ENCODE measurements around the gene DCP2. TPM values are rescaled to one million over a fixed set of nuclear protein-coding genes. Genes with fewer than 3 reads are reported as not detected.

Gene DCP2
- total RNA-seq, 1 donor from 2014 or later = 30.8 TPM

DNA sequence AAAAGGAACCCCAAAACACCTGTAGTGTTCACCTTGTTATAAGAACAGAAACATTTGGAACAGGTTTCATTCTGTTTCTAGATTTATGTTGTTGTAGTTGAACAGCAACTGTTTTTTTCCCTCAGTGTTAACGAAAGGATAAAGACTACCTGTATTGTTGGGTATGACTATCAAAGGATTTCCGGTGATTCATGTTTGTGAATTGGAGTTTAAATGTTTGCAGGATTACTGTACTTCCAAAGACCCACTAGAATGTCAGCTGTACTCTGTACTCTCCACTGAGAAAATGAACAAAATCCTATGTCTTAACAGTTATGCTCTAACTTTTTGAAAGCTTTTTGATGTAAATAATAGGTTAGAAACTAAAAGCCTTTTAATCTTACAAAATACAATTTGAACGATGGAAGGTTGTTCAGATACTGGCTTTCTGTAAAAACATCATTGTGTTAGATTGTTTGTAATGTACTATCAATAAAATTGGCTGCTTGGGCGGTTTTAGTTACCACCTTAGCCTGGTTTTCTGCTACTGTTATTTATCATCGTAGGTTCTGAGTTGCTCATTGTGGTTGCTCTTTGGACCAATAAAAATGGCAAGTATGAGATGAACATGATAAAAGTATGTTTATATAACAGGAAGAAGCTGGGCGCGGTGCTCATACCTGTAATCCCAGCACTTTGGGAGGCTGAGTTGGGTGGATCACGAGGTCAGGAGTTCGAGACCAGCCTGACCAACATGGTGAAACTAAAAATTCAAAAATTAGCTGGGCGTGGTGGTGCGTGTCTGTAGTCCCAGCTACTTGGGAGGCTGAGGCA is 44.1 kb downstream of the DCP2 start:
- peak; percentile 83 to 92 for DNase-seq (ENCODE audit: low read depth in 2 of 2)

DNA sequence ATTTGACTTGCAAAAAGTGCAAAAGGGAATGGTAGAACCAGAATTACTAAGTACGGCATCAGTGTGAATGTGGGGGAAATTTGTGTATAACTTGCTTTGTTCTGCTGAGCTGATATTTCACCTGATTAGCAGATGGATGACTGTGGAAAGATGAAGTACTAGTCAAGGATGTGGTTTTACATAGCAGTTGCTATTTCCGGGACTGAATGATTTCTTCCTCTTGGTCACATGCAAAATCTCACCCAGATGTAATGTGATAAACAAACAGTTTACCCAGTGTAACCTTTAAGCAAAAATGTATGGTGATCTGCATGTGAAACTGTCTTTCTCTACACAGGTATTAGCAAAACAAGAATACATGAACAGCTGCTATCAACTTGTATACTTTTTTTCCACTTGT is 46.1 kb downstream of the DCP2 start:
- DNase-seq (ENCODE audit: low read depth in 2 of 2) = peak; percentile 20 to 83

DNA sequence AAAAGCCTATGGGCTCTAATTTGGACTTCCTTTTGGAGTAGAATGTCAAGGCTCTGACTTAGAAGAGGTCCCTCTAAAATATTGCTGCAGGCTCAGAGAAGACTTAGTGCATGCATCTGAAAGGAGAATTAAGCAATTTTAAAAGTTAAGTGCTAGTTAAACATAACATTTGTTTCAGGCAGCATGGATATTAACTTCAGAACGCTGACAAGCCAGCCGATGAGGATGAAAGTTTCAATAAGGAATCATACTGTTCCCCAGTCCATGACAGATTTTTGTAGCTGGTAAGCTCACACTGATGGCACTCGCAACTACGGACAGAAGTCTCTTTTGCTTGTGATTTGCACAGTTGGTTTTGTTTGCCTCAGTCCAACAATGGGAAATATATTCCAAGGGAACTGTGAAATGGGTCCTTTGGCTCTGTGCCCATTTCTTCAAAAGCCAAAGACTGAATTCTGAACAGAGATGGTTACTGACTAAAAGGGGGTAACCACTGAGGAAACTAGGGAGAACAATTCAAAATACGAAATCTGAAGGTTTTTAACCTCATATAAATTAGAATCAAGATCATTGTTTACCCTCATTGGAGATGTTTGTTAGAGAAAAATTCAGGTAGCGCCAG is 47.6 kb downstream of the DCP2 start:
- no peak for DNase-seq (ENCODE audit: low read depth in 2 of 2)

DNA sequence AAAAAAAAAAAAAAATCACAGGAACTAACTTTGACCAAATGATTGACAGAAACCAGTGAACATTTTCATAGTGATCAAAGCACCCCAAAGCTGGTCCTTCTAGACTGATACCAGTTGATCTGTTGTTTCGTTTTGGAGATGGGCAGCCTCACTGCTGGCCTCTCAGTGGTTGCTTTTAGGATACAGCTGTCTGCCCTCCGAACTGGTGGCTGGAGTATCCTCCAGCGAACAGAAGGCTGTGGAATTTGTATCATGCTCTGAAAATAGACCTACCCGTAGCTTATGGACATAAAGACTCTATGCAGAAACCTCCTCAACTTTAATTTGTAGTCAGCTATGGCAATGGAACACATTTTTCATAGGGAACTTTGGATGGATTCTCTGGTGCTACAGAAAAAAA is 49.0 kb downstream of the DCP2 start:
- no peak for DNase-seq (ENCODE audit: low read depth in 2 of 2)

DNA sequence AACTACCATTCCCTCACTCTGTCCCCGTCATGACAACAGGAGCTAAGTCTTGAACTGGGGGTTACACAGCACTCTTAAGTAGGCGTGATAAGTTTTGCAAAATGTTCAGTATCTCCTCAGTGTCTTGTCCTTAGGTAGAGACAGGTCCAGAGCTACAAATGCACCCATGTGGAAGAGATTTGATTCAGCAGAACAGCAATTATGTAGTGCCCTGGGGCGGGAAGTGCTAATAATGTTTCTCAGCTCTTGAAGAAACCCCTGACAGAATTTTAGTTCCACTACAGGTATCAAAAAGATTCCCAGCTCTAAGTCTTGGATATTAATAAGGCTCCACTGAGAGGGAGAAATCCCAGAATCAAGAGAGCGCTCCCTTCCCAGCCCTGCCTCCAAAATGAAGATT is 49.6 kb downstream of the DCP2 start:
- DNase-seq (ENCODE audit: low read depth in 2 of 2) = no peak

DNA sequence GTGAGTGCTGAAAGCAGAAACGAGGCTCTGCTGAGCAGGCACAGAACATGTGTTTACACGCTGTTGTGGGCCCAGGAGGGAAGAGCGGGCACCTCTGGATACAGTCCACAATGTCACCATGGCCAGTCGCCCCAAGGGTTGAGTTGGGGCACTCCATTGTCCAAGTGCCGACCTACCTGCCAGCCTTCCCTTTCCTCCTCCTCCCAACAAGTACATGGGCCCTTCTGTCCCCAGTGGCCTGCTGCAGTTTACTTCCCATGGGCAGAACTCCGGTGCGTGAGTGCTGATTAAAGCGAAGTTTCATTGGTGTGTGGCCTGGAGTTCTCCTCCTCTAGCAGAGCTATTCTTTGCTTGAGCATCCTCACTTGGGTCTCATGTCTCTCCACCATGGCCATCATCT is 50.4 kb downstream of the DCP2 start:
- no peak for DNase-seq (ENCODE audit: low read depth in 2 of 2)

DNA sequence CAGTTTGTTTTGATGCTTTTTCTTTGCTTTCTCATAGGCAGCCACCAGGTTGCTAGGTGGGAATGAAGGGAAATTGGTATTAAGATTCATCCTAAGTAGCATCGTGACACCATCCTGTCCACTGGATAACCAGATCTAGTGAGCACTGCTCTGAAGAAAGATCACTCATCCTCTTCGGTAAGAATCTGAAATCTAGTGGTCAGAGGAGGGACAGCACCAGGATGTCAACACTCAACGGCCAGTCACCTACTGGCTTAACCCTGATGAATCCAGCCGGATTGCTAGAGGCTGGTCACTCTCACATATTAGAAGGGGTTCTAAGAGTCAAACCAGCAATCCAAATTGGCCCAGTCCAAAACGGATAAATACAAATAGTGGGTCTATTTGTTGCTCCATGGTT is 50.8 kb downstream of the DCP2 start:
- no peak for DNase-seq (ENCODE audit: low read depth in 2 of 2)

DNA sequence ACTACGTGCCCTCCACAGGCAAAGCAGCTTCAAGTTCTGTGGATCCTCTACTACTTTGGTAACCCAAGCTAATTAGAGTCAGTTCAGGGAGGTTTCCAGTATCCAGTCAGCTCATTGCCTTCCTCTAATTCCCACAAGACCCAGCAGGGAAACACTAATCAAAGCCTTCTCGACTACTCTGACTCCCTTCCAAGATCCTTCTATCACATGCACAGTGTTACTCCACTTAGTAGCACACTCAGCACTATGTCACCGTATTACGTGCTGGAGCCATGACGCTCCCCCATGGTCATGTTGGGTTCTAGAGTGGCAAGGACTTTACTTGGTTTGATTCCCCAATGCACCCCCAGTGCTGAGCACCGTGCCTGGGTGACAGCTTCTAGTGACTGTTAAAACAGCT is 53.0 kb downstream of the DCP2 start:
- DNase-seq (ENCODE audit: low read depth in 2 of 2) = no peak

DNA sequence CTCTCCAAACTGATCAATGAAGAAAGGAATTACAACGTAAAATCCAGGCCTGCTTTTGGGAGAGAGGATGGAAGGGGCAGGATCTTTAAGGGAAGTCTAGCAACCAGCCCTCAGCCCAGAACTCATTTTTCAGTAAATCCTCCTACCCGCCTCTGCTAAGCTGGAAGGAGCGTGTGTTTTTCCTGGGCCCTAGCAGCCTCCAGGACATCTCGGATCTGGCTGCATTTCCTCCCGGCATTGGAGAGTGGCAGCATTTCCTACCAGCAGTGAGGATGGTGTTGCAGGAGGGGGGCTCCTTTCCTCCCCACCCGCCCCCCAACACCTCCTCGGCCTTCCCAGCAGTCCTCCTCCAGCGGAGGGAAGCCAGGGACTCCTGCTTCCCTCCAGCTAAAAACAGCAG is 54.5 kb downstream of the DCP2 start:
- DNase-seq (ENCODE audit: low read depth in 2 of 2) = no peak

DNA sequence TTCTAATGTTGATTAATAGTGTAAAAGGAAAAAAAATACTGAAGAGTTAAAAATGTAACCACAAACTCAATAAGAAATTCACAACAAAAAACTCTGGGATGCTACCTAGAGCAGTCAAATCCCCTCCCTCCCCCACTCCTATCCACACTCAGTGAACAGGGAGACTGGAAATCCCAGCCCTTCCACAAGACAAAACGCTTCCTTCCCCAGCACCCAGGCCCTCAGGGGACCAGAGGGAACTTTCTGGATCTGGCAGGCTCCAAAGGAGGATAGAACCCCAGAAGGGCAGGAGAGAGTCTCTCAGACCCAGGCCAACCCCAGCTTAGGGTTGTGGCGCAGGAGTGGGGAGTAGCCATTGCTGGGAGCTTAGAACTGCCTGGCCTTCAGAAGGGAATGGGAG is 55.0 kb downstream of the DCP2 start:
- DNase-seq (ENCODE audit: low read depth in 2 of 2) = no peak

DNA sequence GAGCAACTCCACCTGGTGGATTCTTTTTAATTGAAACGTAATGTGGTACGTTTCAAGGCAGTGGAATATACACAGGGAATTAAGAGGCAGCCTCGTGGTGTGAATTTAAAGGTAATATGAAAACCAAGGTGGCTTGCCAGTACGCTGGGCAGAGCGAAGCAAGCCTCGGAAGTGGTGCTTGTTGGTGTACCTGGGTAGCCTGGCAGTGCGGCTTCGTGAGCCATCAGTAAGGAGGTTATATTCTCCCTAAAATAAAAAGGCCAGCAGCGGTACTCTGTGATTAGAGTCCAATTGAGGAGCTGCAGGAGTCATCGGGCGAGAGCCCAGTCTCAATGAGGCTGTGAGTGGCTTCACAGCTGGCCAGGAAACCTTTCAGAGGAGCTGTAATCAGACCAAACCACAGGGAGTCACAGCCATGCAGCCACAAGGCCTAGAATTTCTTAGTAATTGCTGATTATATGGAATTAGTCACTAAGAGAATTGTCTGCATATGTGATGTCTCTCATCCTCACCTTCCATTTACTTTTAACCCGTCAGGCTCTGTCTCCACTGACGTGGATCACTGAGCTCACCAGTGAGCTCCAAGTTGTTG is 57.7 kb downstream of the DCP2 start:
- DNase-seq (ENCODE audit: low read depth in 2 of 2) = peak in 1 of 2 donors; percentile 46

DNA sequence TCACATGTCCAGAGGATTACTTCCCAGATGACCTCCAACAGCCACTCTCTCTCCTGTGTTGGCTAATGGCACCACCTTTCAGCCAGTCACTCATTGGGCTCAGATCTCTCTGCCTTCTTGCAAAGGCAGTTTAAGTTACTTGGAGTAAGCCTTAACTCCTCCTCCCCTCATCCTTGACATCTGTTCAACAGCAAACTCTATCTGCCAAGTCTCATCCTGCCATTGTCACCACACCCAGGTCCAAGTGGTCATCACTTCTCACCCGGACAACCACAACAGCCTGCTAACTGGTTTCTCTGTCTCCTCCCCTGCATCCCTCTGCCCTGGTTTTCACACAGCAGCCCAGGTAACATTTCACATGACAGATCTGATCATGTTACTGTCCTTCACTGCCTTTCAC is 58.5 kb downstream of the DCP2 start:
- DNase-seq (ENCODE audit: low read depth in 2 of 2) = no peak

DNA sequence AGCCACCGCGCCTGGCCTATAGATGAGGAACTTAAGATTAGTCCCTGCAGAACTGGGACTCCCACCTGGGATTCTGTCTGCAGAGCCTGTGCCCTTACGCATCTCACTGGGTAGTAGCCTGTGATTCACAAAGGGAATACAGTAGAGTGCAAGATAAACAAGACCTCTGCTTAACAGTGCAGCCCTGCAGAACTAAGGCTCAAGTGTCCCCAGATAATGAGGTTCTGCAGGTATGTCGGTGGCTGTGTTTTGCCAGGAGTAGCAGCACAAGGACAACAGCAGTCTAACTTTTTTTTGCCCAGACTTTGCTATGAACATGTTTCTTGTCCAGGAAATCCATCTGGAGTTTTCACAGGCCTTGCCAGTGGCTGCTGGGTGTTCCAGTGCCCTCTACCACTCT is 59.7 kb downstream of the DCP2 start:
- no peak for DNase-seq (ENCODE audit: low read depth in 2 of 2)

DNA sequence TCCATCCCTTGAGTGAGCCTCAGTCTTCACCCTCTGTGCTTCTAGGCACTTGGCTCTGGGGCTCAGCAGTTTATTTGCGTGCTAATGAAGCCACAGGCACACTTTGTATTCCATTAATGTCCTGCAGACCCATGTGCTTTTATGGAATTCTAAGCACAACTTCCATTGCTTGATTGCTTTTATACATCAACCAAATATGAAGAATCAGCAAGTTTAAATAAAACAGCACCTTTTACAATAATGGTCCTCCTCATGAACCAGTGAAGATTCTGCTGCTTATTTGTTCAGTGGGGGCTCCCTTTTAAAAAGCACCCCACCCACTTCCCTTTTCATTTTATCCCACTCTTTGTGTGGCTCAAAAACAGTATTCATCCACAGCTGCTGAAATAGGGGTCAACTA is 60.2 kb downstream of the DCP2 start:
- no peak for DNase-seq (ENCODE audit: low read depth in 2 of 2)

DNA sequence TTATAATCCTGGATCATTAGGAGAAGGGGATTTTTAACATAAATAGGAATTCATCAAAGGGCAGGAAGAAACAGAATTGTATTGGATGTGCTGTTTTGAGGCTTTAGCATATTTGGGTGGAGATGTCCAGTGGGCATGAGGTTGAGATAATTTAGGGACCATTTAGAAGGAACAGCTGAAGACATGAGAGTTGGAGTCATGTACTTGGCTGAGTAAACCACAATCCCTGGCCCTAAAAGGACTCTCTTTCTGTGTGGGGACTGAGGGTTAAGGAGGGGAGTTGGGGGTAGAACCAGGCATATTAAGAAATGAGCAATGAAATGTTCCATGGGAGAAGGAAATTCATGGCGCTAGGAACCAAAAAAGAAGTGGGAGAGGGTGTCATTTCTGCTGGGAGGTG is 61.5 kb downstream of the DCP2 start:
- DNase-seq (ENCODE audit: low read depth in 2 of 2) = no peak

DNA sequence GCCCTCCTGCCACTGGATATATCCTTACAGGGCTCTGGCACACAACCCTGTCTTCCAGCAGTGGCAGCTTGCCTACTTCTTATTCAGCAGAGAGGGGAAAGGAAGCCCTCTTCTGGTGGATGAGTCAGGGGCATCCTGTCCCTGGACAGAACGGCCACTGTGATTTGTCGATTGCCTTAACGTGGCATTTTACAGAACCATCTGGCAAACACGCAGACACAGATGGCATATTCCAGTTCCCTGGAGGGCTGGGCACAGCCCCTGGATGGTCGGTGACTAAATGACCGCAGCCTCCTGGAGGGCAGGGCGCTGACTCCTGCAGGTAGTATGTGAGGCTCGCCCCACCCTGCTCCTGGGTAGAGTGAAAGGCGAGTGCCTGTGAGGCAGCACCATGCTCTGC is 62.1 kb downstream of the DCP2 start:
- peak; percentile 39 to 89 for DNase-seq (ENCODE audit: low read depth in 2 of 2)

DNA sequence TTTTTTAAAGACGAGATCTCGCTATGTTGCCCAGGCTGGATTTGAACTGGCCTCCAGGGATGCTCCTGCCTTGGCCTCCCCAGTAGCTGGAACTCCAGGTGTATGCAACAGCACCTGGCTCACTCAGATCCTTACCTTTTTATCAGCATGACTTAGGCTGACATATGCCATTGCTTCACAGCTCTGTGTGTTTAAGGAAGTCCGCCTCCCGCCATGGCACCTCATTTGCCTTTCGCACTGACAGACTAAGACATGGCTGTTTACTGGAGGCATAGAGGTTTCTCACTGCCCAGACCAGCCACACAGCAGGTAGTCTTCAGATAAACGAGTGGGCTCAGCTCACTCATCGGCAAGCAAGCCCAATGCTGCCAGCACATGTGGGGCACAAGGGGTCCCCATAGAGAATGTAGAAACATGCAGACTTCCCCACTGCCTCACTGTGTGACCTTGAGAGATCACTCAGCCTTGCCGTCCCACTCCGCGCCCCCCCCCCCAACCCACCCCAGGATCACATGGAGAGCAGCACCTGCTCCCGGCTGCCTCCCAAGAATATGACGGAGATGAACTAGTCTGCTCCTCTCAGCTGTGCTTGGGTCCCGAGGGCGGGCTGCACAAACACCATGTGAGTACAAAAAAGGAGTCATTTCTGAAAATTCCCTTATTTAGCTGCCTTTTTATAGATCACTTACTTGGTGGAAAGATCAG is 62.8 kb downstream of the DCP2 start:
- no peak for DNase-seq (ENCODE audit: low read depth in 2 of 2)

DNA sequence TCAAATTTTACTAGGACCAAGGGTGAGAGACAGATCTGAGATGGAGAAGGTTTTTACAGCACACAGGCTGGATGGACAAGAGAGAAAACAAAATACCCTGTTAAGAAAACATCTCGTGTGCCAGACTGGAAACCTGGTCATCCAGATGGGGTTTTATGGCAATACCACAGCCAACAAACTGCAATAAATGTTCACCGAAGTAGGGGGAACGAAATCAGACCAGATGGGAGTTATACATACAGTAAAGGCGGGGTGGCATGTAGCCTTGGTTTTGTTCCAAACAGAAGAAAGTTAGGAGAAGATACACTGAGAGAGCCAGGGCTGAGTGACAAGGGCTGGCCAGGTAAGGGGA is 63.3 kb downstream of the DCP2 start:
- peak in 1 of 2 donors; percentile 68 for DNase-seq (ENCODE audit: low read depth in 2 of 2)

DNA sequence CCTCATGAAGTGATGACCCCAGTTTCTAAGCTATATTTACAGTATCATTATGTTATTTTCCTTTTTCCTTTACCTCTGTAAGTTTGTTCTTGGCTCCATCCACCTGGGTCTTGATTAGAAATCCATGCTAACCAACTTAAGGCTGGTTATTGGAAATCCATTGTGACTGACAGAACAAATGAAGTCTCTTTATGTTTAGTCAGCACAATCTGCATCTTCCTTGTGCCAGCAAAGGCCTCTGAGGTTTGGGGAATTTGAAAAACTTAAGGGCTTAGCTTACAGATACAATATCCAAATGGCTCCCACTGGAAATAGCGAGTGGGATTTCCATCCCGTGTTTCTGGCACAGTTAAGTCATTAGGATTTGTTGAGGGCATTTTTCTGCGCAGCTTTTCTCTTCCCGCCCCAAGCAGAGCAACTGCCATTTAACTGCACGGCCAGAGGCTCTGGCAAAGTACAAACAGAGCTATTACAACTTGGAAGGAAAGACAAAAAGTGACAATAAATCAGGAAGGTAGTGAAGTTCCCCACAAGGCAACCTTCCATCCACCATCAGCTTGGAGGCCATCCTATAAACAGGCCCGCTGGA is 64.2 kb downstream of the DCP2 start:
- DNase-seq (ENCODE audit: low read depth in 2 of 2) = no peak

DNA sequence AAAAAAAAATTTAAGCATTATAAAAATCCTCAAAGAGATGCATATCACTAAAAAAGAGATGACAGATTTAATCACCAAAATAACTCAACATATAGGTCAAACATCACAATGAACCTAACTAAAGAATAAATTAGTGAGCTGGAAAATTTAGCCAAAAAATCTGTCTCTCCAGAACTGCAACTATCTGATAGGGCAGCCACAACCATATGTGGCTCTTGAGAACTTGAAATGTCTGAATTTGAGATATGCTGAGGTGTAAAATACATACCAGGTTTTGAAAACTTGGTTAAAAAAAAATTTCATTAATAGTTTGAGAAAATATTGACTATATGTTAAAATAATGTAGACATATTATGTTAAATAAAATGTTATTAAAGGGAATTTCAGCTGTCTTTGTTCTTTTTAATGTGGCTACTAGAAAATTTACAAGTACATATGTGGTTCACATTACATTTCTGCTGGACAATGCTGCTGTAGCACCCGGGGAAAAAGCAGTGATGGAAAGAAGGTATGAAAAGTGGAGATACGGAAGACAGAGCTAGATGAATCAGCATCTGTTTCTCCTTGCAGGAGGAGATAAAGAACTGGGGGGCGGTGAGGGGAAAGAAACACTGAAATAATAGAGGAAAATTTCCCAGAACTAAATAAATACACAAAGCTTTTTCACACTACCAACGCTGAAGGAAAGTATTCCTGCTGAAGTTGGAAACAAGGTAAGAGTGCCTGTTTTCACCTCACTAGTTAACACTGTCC is 66.1 kb downstream of the DCP2 start:
- DNase-seq (ENCODE audit: low read depth in 2 of 2) = no peak

DNA sequence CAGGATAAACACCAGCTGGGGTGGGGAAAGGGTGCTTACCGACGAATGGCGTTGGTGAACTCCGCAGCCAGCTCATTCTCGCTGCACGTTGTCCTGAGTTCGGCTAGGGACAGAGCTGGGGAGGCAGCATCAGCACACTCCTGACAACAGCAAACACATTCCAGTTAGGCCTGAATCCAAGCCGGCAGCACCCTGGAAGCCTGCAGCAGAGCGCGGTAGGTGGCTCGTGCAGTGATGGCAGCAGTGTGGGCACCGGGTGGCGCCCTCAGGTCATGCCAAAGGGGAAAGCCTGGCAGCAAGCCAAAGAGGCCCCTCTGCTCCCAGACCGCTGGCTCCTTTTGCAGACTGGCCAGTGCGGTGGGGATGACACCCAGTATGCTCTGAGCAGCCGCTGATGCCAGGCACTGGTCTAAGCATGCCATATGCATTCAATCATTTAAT is 66.9 kb downstream of the DCP2 start:
- DNase-seq (ENCODE audit: low read depth in 2 of 2) = peak in 1 of 2 donors; percentile 25

Measured in lung microvascular endothelial cell (primary cell).